KMS-11 (cell line): ENCODE data around the gene MYOCD.

ENCODE experiments used
- H2AFZ ChIP-seq: fragments of 200-600 bp; sonication (generic); 2 replicates; pipeline ENCODE4 v1.6.1; 2016; ENCODE audit warnings: antibody characterized with exemption, mixed run types, low read depth
- H3K27ac ChIP-seq: fragments of 200-600 bp; sonication (generic); 2 replicates; pipeline ENCODE4 v1.6.1; 2016; ENCODE audit warnings: mild to moderate bottlenecking, mixed run types
- H3K27me3 ChIP-seq: fragments of 200-600 bp; sonication (generic); 2 replicates; pipeline ENCODE4 v1.6.1; 2017; ENCODE audit warnings: mild to moderate bottlenecking, low read depth, mixed run types, moderate library complexity; ENCODE audit not compliant: insufficient read depth
- H3K36me3 ChIP-seq: fragments of 200-600 bp; sonication (generic); 2 replicates; pipeline ENCODE4 v1.6.1; 2017; ENCODE audit warnings: mild to moderate bottlenecking, mixed run types; ENCODE audit not compliant: insufficient read depth
- H3K4me1 ChIP-seq: fragments of 200-600 bp; sonication (generic); 2 replicates; pipeline ENCODE4 v1.6.1; 2016; ENCODE audit warnings: mild to moderate bottlenecking, low read depth, mixed run types; ENCODE audit not compliant: poor library complexity, severe bottlenecking
- H3K4me2 ChIP-seq: fragments of 200-600 bp; sonication (generic); 2 replicates; pipeline ENCODE4 v1.7.0; 2016; ENCODE audit warnings: mild to moderate bottlenecking, mixed run types
- H3K4me3 ChIP-seq: fragments of 200-600 bp; sonication (generic); IDR thresholded peaks from 2 replicates; pipeline ENCODE4 v1.6.1; 2017; ENCODE audit warnings: low read depth, low read length, mixed read lengths; ENCODE audit not compliant: insufficient read depth
- H3K79me2 ChIP-seq: fragments of 200-600 bp; sonication (generic); 2 replicates; pipeline ENCODE4 v1.6.1; 2016; ENCODE audit warnings: low read depth, mixed run types; ENCODE audit not compliant: insufficient read depth
- H3K9ac ChIP-seq: fragments of 200-600 bp; sonication (generic); 2 replicates; pipeline ENCODE4 v1.6.1; 2016; ENCODE audit warnings: mild to moderate bottlenecking, mixed run types
- H4K20me1 ChIP-seq: fragments of 200-600 bp; sonication (generic); 2 replicates; pipeline ENCODE4 v1.6.1; 2016; ENCODE audit warnings: mild to moderate bottlenecking, mixed run types; ENCODE audit not compliant: insufficient read depth
- TF ChIP-seq, protein P1 (sequence below): fragments of 200-600 bp; sonication (generic); conservative IDR thresholded peaks from 2 replicates; pipeline ENCODE4 v1.6.1; 2017; ENCODE audit warnings: low read depth, mild to moderate bottlenecking, antibody characterized with exemption, low read length, moderate library complexity, mixed read lengths

Gene MYOCD

DNA sequence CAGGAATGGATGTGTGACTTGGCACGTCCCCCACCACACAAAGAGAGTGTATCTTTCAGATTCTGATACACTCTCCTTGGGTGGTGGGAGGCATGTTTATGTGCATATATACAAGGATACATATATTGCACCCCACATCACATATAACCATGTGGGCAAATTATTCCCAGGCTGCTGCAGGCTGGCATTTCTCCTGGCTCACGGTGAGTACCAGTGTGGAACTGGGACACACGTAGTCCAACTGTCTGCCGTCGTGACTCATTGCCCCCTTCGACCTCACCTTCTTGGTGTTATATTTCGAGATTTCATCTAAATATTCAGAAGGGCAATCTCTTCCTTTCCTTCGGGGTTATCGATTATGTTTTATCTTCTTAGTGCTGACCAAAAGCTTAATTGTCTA is 148.0 kb downstream of the MYOCD start:
- H2AFZ ChIP-seq: no peak overlapping the region
- no peak overlapping the region for H3K27ac ChIP-seq
- no peak overlapping the region for H3K4me3 ChIP-seq
- no peak overlapping the region for H3K9ac ChIP-seq
- no peaks in the 10 kb centered on the region for H4K20me1 ChIP-seq
- TF ChIP-seq, protein P1, sequence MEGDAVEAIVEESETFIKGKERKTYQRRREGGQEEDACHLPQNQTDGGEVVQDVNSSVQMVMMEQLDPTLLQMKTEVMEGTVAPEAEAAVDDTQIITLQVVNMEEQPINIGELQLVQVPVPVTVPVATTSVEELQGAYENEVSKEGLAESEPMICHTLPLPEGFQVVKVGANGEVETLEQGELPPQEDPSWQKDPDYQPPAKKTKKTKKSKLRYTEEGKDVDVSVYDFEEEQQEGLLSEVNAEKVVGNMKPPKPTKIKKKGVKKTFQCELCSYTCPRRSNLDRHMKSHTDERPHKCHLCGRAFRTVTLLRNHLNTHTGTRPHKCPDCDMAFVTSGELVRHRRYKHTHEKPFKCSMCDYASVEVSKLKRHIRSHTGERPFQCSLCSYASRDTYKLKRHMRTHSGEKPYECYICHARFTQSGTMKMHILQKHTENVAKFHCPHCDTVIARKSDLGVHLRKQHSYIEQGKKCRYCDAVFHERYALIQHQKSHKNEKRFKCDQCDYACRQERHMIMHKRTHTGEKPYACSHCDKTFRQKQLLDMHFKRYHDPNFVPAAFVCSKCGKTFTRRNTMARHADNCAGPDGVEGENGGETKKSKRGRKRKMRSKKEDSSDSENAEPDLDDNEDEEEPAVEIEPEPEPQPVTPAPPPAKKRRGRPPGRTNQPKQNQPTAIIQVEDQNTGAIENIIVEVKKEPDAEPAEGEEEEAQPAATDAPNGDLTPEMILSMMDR: no peak
- H3K27me3 ChIP-seq: no peaks in the 10 kb centered on the region
- no peaks in the 10 kb centered on the region for H3K79me2 ChIP-seq
- H3K4me2 ChIP-seq: no peak overlapping the region
- H3K36me3 ChIP-seq: no peaks in the 10 kb centered on the region
- no peaks in the 10 kb centered on the region for H3K4me1 ChIP-seq

DNA sequence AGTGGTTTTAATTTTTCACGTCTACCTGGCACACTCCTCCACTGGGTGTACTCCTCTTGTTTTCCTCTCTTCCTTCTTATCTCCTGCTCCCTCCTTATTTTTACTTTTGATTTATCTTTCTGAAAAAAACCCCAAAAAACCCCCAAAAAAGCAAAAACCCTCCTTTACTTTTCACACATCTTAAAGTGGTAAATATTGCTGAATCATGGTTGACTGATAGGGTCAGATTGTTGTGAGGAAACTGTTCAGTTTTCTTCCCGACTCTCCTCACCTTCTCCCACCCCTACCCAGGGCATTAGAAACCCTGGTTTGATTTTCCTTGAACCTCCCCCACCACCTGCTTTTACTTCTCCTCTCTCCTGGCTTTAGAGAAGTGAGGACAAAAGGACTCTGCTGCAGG is 149.0 kb downstream of the MYOCD start:
- H3K9ac ChIP-seq: no peak overlapping the region
- no peaks in the 10 kb centered on the region for H3K27me3 ChIP-seq
- no peaks in the 10 kb centered on the region for H3K4me1 ChIP-seq
- H3K36me3 ChIP-seq: no peaks in the 10 kb centered on the region
- H4K20me1 ChIP-seq: no peaks in the 10 kb centered on the region
- H2AFZ ChIP-seq: no peak overlapping the region
- H3K4me3 ChIP-seq: no peak overlapping the region
- H3K4me2 ChIP-seq: no peak overlapping the region
- H3K27ac ChIP-seq: no peak overlapping the region
- no peaks in the 10 kb centered on the region for H3K79me2 ChIP-seq
- TF ChIP-seq, protein P1: no peak

DNA sequence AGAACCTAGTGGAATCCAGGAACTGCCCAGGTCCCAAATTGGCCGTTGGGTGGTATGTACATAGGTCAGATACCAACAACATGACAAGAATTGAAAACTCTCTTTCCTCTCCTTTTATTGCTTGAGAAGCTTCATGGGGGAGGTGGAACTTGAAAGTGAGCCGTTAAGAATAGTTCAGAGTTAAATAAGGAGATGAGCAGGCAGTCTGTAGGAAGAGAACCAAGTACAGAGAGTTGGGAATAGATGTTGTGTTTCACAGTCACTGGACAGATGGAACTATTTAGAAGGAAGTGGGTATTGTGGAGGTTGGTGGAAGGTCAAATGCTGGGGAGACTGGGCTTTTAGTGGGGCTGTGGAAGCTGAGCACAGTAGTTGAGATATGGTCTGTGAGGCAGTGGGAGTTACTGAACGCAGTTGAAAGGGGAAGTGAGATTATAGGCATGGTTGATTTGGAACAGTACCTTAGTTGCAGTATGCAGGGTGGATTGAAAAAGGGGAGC is 150.0 kb downstream of the MYOCD start:
- Histone ChIP-seq H3K9ac (no peak overlapping the region), H3K79me2 (no peaks in the 10 kb centered on the region), H3K4me1 (no peaks in the 10 kb centered on the region), H3K4me2 (no peak overlapping the region), H4K20me1 (no peaks in the 10 kb centered on the region), H2AFZ (no peak overlapping the region), H3K36me3 (no peaks in the 10 kb centered on the region), H3K27me3 (no peaks in the 10 kb centered on the region), H3K27ac (no peak overlapping the region), H3K4me3 (no peak overlapping the region)
- TF ChIP-seq, protein P1: no peak
